ENCODE data around the gene HGF. TPM values are rescaled to one million over a fixed set of nuclear protein-coding genes. Genes with fewer than 3 reads are reported as not detected.

Gene HGF
- total RNA-seq, 4 donors from 2014 or later = 0.39 to 1.6 (median 1.4) TPM

DNA sequence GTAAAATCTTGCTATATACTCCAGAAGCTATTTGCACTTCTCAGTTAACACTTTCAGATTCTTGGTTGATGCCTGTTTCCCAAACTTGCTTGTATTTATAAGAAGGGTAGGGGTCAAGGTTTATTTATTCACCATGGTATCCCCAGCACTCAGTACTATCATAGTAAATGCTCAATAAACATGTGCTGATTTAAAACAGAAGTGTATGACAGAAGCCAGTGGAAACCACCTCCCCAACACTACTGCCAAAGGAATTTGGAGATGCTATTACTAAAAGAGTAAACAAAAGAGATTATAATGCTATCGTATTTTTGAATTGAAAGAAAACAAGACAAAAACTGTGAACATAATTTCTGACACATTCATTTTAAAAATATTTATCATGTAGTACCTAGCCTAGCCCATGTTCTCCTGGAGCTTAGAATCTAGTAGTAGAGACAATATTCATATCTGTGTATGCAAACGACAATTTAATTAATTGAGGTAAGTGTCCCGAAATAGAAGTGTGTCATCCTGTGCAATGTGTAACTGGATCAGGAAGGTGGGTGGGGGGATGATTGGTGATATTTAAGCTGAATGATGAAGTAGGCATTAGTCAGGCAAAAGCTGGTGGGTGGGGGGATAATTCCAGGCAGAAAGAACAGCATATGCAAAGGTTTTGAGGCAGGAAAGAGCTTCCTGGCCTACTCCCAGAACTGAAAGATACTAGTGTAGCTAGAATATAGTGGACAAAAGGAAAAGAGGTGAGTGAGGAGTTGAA is 77.5 kb downstream of the HGF start:
- H3K4me1 ChIP-seq = peaks cover 0 to 4% of the 10 kb centered on the region in 2 donors
- H3K27ac ChIP-seq = no peak overlapping the region
- no peak overlapping the region for H3K4me3 ChIP-seq
- H3K9me3 ChIP-seq = no peaks in the 10 kb centered on the region
- TF ChIP-seq POLR2A (IDR thresholded peaks at IDR 0.05) = no peak
- TF ChIP-seq, protein P1, sequence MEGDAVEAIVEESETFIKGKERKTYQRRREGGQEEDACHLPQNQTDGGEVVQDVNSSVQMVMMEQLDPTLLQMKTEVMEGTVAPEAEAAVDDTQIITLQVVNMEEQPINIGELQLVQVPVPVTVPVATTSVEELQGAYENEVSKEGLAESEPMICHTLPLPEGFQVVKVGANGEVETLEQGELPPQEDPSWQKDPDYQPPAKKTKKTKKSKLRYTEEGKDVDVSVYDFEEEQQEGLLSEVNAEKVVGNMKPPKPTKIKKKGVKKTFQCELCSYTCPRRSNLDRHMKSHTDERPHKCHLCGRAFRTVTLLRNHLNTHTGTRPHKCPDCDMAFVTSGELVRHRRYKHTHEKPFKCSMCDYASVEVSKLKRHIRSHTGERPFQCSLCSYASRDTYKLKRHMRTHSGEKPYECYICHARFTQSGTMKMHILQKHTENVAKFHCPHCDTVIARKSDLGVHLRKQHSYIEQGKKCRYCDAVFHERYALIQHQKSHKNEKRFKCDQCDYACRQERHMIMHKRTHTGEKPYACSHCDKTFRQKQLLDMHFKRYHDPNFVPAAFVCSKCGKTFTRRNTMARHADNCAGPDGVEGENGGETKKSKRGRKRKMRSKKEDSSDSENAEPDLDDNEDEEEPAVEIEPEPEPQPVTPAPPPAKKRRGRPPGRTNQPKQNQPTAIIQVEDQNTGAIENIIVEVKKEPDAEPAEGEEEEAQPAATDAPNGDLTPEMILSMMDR (IDR thresholded peaks at IDR 0.05 in 4 of 5, conservative IDR thresholded peaks at IDR 0.05 in 1 of 5) = no peak
- in situ Hi-C loops (cut with MboI; ENCODE audit: low sequenced_read_pairs in 4 of 4) (no loop called here), intact Hi-C loops (cut with DNase I; ENCODE audit: low total_unique reads) (no loop called here)
- H3K36me3 ChIP-seq = no peaks in the 10 kb centered on the region
- no peaks in the 10 kb centered on the region for H3K27me3 ChIP-seq
- DNase-seq (no peak), ATAC-seq (no peak)

DNA sequence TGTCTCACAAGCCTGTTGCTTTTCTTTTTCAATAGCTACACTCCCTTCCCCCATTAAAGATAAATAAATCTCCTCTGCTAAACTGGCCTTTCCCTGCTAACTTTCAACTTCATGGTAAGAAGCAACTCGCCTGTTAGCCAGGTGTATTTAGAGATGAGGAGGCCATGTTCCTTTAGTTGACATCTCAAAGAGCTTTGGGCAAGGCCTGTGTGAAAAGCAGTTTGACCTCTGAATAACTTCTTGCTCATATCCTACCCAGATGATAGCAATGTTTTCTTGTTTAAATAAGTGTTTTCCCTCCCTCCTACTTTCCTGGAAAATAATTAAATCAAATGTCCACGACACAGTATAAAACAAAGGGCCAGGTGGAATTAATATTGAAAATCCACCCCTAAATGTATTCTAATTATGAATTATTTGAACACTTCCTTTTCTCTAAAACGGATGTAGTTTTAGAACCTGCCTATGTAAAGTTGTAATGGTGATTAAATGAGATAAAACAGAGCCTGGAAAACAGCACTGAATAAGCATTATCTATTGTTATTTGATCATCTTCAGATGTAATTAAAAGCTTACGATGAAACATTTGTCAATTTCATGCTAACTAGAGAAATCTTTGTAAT is 78.5 kb downstream of the HGF start:
- in situ Hi-C loops (cut with MboI; ENCODE audit: low sequenced_read_pairs in 4 of 4) = no loop called here
- H3K27ac ChIP-seq = no peak overlapping the region
- TF ChIP-seq, protein P1 (IDR thresholded peaks at IDR 0.05 in 4 of 5, conservative IDR thresholded peaks at IDR 0.05 in 1 of 5) = no peak
- TF ChIP-seq POLR2A (IDR thresholded peaks at IDR 0.05) = no peak
- peaks cover 0 to 4% of the 10 kb centered on the region in 2 donors for H3K4me1 ChIP-seq
- H3K4me3 ChIP-seq = no peak overlapping the region
- intact Hi-C loops (cut with DNase I; ENCODE audit: low total_unique reads) = no loop called here
- DNase-seq (no peak), ATAC-seq (no peak)
- H3K27me3 ChIP-seq = no peaks in the 10 kb centered on the region
- H3K36me3 ChIP-seq = no peaks in the 10 kb centered on the region
- H3K9me3 ChIP-seq = no peaks in the 10 kb centered on the region

DNA sequence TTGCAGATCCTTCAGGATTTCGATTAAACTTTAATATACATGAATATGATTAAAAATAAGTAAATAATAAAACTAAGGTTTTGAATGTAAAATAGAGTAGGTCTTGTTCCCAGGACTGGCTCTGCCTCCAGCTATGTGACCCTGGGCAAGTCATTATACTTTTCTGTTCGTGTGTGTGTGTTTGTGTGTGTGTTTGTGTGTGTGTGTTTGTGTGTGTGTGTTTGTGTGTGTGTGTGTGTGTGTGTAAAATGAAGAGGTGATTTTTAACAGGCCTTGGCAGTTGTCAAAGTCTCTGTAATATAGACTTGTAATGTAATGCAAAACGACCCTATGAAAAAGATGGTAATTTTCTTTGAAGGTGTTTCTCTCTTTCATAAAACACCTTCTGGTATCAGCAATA is 79.2 kb downstream of the HGF start:
- Histone ChIP-seq H3K9me3 (no peaks in the 10 kb centered on the region), H3K4me1 (peaks cover 0 to 4% of the 10 kb centered on the region in 2 donors), H3K4me3 (no peak overlapping the region), H3K27me3 (no peaks in the 10 kb centered on the region), H3K27ac (no peak overlapping the region), H3K36me3 (no peaks in the 10 kb centered on the region)
- in situ Hi-C loops (cut with MboI; ENCODE audit: low sequenced_read_pairs in 4 of 4) (no loop called here), intact Hi-C loops (cut with DNase I; ENCODE audit: low total_unique reads) (no loop called here)
- ATAC-seq (no peak), DNase-seq (no peak)
- TF ChIP-seq POLR2A (IDR thresholded peaks at IDR 0.05) = no peak
- TF ChIP-seq, protein P1 (IDR thresholded peaks at IDR 0.05 in 4 of 5, conservative IDR thresholded peaks at IDR 0.05 in 1 of 5) = no peak

DNA sequence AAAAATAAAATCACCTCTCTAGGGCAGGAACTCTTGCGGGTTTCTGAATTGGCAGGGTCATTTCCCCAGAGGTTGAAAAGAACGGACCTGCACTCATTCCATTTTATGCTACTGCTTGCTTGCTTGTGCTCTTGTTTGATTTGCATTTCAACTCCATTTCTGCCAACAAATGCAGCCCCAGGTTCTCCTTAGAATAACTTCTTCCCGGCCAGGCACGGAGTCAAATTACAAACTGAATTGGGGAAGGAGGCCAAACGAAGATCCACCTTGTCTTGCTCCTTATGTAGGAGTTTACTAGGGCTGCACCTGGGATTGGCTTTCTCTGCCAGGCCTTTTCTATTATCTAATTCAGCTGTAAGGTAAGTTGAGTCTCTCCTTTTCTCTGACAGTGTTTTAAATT is 79.6 kb downstream of the HGF start:
- no peak overlapping the region for H3K27ac ChIP-seq

More for the DNA sequence above, 79.6 kb downstream of the HGF start:
- DNase-seq (no peak), ATAC-seq (no peak)
- H3K36me3 ChIP-seq = no peaks in the 10 kb centered on the region
- H3K27me3 ChIP-seq = no peaks in the 10 kb centered on the region
- H3K4me1 ChIP-seq = peaks cover 0 to 4% of the 10 kb centered on the region in 2 donors
- intact Hi-C loops (cut with DNase I; ENCODE audit: low total_unique reads) (no loop called here), in situ Hi-C loops (cut with MboI; ENCODE audit: low sequenced_read_pairs in 4 of 4) (no loop called here)
- TF ChIP-seq, protein P1 (IDR thresholded peaks at IDR 0.05 in 4 of 5, conservative IDR thresholded peaks at IDR 0.05 in 1 of 5) = no peak
- TF ChIP-seq POLR2A (IDR thresholded peaks at IDR 0.05) = no peak
- no peaks in the 10 kb centered on the region for H3K9me3 ChIP-seq
- H3K4me3 ChIP-seq = no peak overlapping the region

Data from gastrocnemius medialis (tissue), 4 donors.